Loucy (cell line): Measurements from ENCODE around the gene DCUN1D4.

Source experiments
- H2AFZ ChIP-seq: fragments of 200-600 bp; sonication (generic); 2 replicates; pipeline ENCODE4 v1.6.0; 2016; ENCODE audit warnings: antibody characterized with exemption, mild to moderate bottlenecking, low read length, moderate library complexity
- H3F3A ChIP-seq: fragments of 200-600 bp; 2 replicates; pipeline ENCODE4 v1.6.0; 2016; ENCODE audit warnings: antibody characterized with exemption, low read depth, mild to moderate bottlenecking
- H3K27me3 ChIP-seq: fragments of 200-600 bp; sonication (generic); 2 replicates; pipeline ENCODE4 v1.6.1; 2014; ENCODE audit warnings: low read length, mild to moderate bottlenecking; ENCODE audit not compliant: insufficient read depth, poor library complexity, severe bottlenecking
- H3K36me3 ChIP-seq: fragments of 200-600 bp; sonication (generic); 2 replicates; pipeline ENCODE4 v1.6.1; 2016; ENCODE audit warnings: low read length; ENCODE audit not compliant: insufficient read depth
- H3K4me1 ChIP-seq: fragments of 200-600 bp; sonication (generic); 2 replicates; pipeline ENCODE4 v1.5.1; 2014; ENCODE audit warnings: low read length, mild to moderate bottlenecking; ENCODE audit not compliant: insufficient read depth, poor library complexity, severe bottlenecking
- H3K4me2 ChIP-seq: fragments of 200-600 bp; sonication (generic); 2 replicates; pipeline ENCODE4 v1.6.0; 2014; ENCODE audit warnings: antibody characterized with exemption, low read length, low read depth, mild to moderate bottlenecking; ENCODE audit not compliant: poor library complexity, severe bottlenecking
- H3K4me3 ChIP-seq: fragments of 200-600 bp; sonication (generic); 2 replicates; pipeline ENCODE4 v1.5.1; 2014; ENCODE audit warnings: low read length, mild to moderate bottlenecking, mixed read lengths; ENCODE audit not compliant: poor library complexity, severe bottlenecking
- H3K79me2 ChIP-seq: fragments of 200-600 bp; sonication (generic); 2 replicates; pipeline ENCODE4 v1.6.1; 2014; ENCODE audit warnings: low read length; ENCODE audit not compliant: insufficient read depth
- H3K9ac ChIP-seq: fragments of 200-600 bp; sonication (generic); 2 replicates; pipeline ENCODE4 v1.6.0; 2014; ENCODE audit warnings: mild to moderate bottlenecking, low read depth, low read length, moderate library complexity; ENCODE audit not compliant: poor library complexity, severe bottlenecking
- H3K9me2 ChIP-seq: fragments of 200-600 bp; sonication (generic); replicated peaks from 2 replicates; pipeline ENCODE4 v1.6.1; 2016; ENCODE audit warnings: low read depth, low read length, mixed read lengths
- H3K9me3 ChIP-seq: fragments of 200-600 bp; sonication (generic); 2 replicates; pipeline ENCODE4 v1.6.1; 2014; ENCODE audit warnings: mild to moderate bottlenecking, antibody characterized with exemption, low read length, low read depth; ENCODE audit not compliant: insufficient read depth
- H4K20me1 ChIP-seq: fragments of 200-600 bp; sonication (generic); 2 replicates; pipeline ENCODE4 v1.6.0; 2014; ENCODE audit warnings: antibody characterized with exemption, low read length, mild to moderate bottlenecking; ENCODE audit not compliant: insufficient read depth, poor library complexity, severe bottlenecking
- CTCF ChIP-seq: fragments of 200-600 bp; sonication (generic); conservative IDR thresholded peaks from 2 replicates; pipeline ENCODE4 v1.5.1; 2014; ENCODE audit warnings: mild to moderate bottlenecking, antibody characterized with exemption, low read length
- EZH2phosphoT487 ChIP-seq: fragments of 200-600 bp; IDR thresholded peaks from 2 replicates; pipeline ENCODE4 v1.6.1; 2018; ENCODE audit warnings: antibody characterized with exemption, mild to moderate bottlenecking, moderate library complexity, borderline replicate concordance

Gene DCUN1D4

GRCh38 chr4:51878431-51878830, 35.5 kb downstream of the DCUN1D4 start:
- no peak overlapping the region for H3K4me3 ChIP-seq
- no peaks in the 10 kb centered on the region for H3K9me3 ChIP-seq
- H3K9me2 ChIP-seq: no peaks in the 10 kb centered on the region
- H3K27me3 ChIP-seq: no peaks in the 10 kb centered on the region
- no peak overlapping the region for H3K4me2 ChIP-seq
- H3K9ac ChIP-seq: no peak overlapping the region
- H3K36me3 ChIP-seq: peaks cover 69% of the 10 kb centered on the region; the same call in 1 of the 2 replicates
- H3F3A ChIP-seq: no peaks in the 10 kb centered on the region
- TF ChIP-seq CTCF (no peak), EZH2phosphoT487 (no peak)
- no peaks in the 10 kb centered on the region for H3K4me1 ChIP-seq
- no peaks in the 10 kb centered on the region for H4K20me1 ChIP-seq
- no peak overlapping the region for H2AFZ ChIP-seq
- no peaks in the 10 kb centered on the region for H3K79me2 ChIP-seq

GRCh38 chr4:51880016-51880915, 37.3 kb downstream of the DCUN1D4 start:
- H3K9me2 ChIP-seq: no peaks in the 10 kb centered on the region
- H3F3A ChIP-seq: no peaks in the 10 kb centered on the region
- TF ChIP-seq CTCF (no peak), EZH2phosphoT487 (no peak)
- H3K4me3 ChIP-seq: no peak overlapping the region
- no peaks in the 10 kb centered on the region for H3K4me1 ChIP-seq
- H3K9ac ChIP-seq: no peak overlapping the region
- H3K4me2 ChIP-seq: no peak overlapping the region
- peaks cover 52% of the 10 kb centered on the region; the same call in 1 of the 2 replicates for H3K36me3 ChIP-seq
- H3K27me3 ChIP-seq: no peaks in the 10 kb centered on the region
- no peaks in the 10 kb centered on the region for H3K9me3 ChIP-seq
- H4K20me1 ChIP-seq: no peaks in the 10 kb centered on the region
- no peak overlapping the region for H2AFZ ChIP-seq
- no peaks in the 10 kb centered on the region for H3K79me2 ChIP-seq

- no peak overlapping the region for H3K4me3 ChIP-seq
- H3K9ac ChIP-seq: no peak overlapping the region
- H3K4me2 ChIP-seq: no peak overlapping the region
- H2AFZ ChIP-seq: no peak overlapping the region
- TF ChIP-seq EZH2phosphoT487: no peak
- TF ChIP-seq CTCF: no peak
- H4K20me1 ChIP-seq: no peaks in the 10 kb centered on the region
- H3K27me3 ChIP-seq: no peaks in the 10 kb centered on the region
- no peaks in the 10 kb centered on the region for H3K4me1 ChIP-seq
- H3K79me2 ChIP-seq: no peaks in the 10 kb centered on the region
- no peaks in the 10 kb centered on the region for H3K9me2 ChIP-seq
- H3F3A ChIP-seq: no peaks in the 10 kb centered on the region
- no peaks in the 10 kb centered on the region for H3K9me3 ChIP-seq
- peaks cover 40% of the 10 kb centered on the region; the same call in 1 of the 2 replicates for H3K36me3 ChIP-seq
These were observed 41.1 kb downstream of the DCUN1D4 start for GRCh38 chr4:51884055-51884454.
